ENCODE measurements around the gene MEIS2.

The MEIS2 gene

DNA sequence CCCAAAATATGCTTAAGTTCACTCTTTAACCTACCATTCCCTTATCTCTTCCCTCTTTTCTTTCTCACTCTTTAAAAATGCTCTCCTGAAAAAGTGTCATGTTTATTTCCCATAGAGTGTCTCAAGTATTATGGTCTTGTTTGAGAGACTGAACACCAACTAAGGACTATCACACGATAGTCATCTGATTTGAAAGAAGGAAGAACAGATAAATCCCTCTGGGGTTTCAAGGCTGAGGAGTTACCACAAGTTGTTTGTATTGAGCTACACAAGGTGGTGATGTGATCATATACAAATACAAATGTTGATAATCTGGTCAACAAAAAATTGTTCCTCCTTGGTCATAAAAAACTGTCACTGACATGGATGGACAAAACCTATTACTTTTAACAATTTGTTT is 13.8 kb downstream of the MEIS2 start:
- Histone ChIP-seq H3K4me2 (ENCODE audit: low read length) (no peak overlapping the region), H3K27ac (ENCODE audit: low read length) (no peak overlapping the region), H3K27me3 (ENCODE audit: low read depth, low read length) (no peaks in the 10 kb centered on the region), H3K4me1 (ENCODE audit: low read length) (no peaks in the 10 kb centered on the region), H3K4me3 (ENCODE audit: low read length) (no peak overlapping the region), H4K20me1 (ENCODE audit: insufficient read depth, low read length) (no peaks in the 10 kb centered on the region), H3K79me2 (ENCODE audit: low read length) (no peaks in the 10 kb centered on the region), H2AFZ (ENCODE audit: low read depth, low read length) (no peak overlapping the region), H3K9me3 (ENCODE audit: insufficient read depth, low read length) (no peaks in the 10 kb centered on the region), H3K36me3 (replicated peaks; ENCODE audit: low read depth, low read length) (peaks cover 3% of the 10 kb centered on the region), H3K9ac (ENCODE audit: low read length) (no peak overlapping the region)
- TF ChIP-seq EZH2phosphoT487 (IDR thresholded peaks at IDR 0.05; ENCODE audit: low read depth) (no peak), CTCF (IDR thresholded peaks at IDR 0.05; ENCODE audit: low read depth, low read length) (no peak)

DNA sequence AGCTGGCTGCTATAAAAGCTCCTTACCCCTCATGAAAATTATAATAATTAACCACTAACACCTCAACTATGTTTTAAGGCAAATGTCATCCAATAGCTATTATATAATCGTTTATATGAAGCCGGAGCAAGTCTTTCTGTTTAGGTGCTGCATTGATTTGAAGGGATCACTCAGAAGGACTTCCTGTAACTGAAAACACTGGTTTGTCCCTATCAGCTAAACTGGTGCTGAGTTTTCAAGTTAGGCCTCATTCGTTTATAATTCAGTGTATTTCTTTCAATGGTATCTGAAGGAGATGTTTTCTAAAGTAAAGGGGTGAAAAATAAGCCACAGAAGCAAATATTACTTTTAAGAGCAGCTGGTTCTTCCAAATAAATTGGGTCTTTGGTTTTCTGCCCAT is 14.2 kb downstream of the MEIS2 start:
- H3K27me3 ChIP-seq (ENCODE audit: low read depth, low read length): no peaks in the 10 kb centered on the region
- no peak for TF ChIP-seq EZH2phosphoT487 (IDR thresholded peaks at IDR 0.05; ENCODE audit: low read depth)
- TF ChIP-seq CTCF (IDR thresholded peaks at IDR 0.05; ENCODE audit: low read depth, low read length): no peak
- no peaks in the 10 kb centered on the region for H3K4me1 ChIP-seq (ENCODE audit: low read length)
- no peaks in the 10 kb centered on the region for H3K79me2 ChIP-seq (ENCODE audit: low read length)
- no peak overlapping the region for H3K9ac ChIP-seq (ENCODE audit: low read length)
- no peak overlapping the region for H3K27ac ChIP-seq (ENCODE audit: low read length)
- H2AFZ ChIP-seq (ENCODE audit: low read depth, low read length): no peak overlapping the region
- no peaks in the 10 kb centered on the region for H3K9me3 ChIP-seq (ENCODE audit: insufficient read depth, low read length)
- H3K4me3 ChIP-seq (ENCODE audit: low read length): no peak overlapping the region
- no peaks in the 10 kb centered on the region for H4K20me1 ChIP-seq (ENCODE audit: insufficient read depth, low read length)
- no peak overlapping the region for H3K4me2 ChIP-seq (ENCODE audit: low read length)
- peaks cover 3% of the 10 kb centered on the region for H3K36me3 ChIP-seq (replicated peaks; ENCODE audit: low read depth, low read length)

GRCh38 chr15:37084602-37085001 is 15.7 kb downstream of the MEIS2 start:
- TF ChIP-seq EZH2phosphoT487 (IDR thresholded peaks at IDR 0.05; ENCODE audit: low read depth) (no peak), CTCF (IDR thresholded peaks at IDR 0.05; ENCODE audit: low read depth, low read length) (no peak)
- H3K4me1 ChIP-seq (ENCODE audit: low read length): no peaks in the 10 kb centered on the region
- H3K4me3 ChIP-seq (ENCODE audit: low read length): no peak overlapping the region
- no peak overlapping the region for H2AFZ ChIP-seq (ENCODE audit: low read depth, low read length)
- H4K20me1 ChIP-seq (ENCODE audit: insufficient read depth, low read length): no peaks in the 10 kb centered on the region
- peaks cover 3% of the 10 kb centered on the region for H3K36me3 ChIP-seq (replicated peaks; ENCODE audit: low read depth, low read length)
- no peaks in the 10 kb centered on the region for H3K27me3 ChIP-seq (ENCODE audit: low read depth, low read length)
- H3K79me2 ChIP-seq (ENCODE audit: low read length): no peaks in the 10 kb centered on the region
- no peak overlapping the region for H3K27ac ChIP-seq (ENCODE audit: low read length)
- no peak overlapping the region for H3K4me2 ChIP-seq (ENCODE audit: low read length)
- no peaks in the 10 kb centered on the region for H3K9me3 ChIP-seq (ENCODE audit: insufficient read depth, low read length)
- H3K9ac ChIP-seq (ENCODE audit: low read length): no peak overlapping the region

- Histone ChIP-seq H3K4me2 (ENCODE audit: low read length) (no peak overlapping the region), H3K36me3 (replicated peaks; ENCODE audit: low read depth, low read length) (peaks cover 3% of the 10 kb centered on the region), H3K79me2 (ENCODE audit: low read length) (no peaks in the 10 kb centered on the region), H3K27ac (ENCODE audit: low read length) (no peak overlapping the region), H4K20me1 (ENCODE audit: insufficient read depth, low read length) (no peaks in the 10 kb centered on the region), H3K4me3 (ENCODE audit: low read length) (no peak overlapping the region), H2AFZ (ENCODE audit: low read depth, low read length) (no peak overlapping the region), H3K9me3 (ENCODE audit: insufficient read depth, low read length) (no peaks in the 10 kb centered on the region), H3K4me1 (ENCODE audit: low read length) (no peaks in the 10 kb centered on the region), H3K27me3 (ENCODE audit: low read depth, low read length) (no peaks in the 10 kb centered on the region), H3K9ac (ENCODE audit: low read length) (no peak overlapping the region)
- TF ChIP-seq EZH2phosphoT487 (IDR thresholded peaks at IDR 0.05; ENCODE audit: low read depth): no peak
- TF ChIP-seq CTCF (IDR thresholded peaks at IDR 0.05; ENCODE audit: low read depth, low read length): no peak
Observed at GRCh38 chr15:37083610-37084009, 16.7 kb downstream of the MEIS2 start.

Measured in OCI-LY3 (cell line).